ENCODE results near the gene RAB3C. TPM values are rescaled to one million over a fixed set of nuclear protein-coding genes. Genes with fewer than 3 reads are reported as not detected.

Gene RAB3C
- total and polyA plus RNA-seq, 12 donors = 0.09 to 22.0 (median 6.1) TPM

DNA sequence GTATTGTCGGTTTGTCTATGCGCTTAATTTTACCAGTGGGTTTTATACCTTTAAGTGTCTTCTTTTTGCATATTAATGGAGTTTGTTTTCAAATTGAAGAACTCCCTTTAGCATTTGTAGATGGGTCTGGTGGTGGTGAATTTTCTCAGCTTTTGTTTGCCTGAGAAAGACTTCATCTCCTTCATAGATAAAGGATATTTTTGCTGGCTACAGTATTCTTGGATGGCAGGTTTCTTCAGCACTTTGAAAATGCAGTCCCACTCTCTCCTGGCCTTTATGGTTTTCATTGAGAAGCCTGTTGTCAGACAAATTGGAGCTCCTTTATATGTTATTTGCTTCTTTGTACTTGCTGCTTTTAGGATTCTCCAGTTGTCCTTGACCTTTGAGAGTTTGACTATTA, 142.1 kb downstream of the RAB3C start:
- intact Hi-C loops (cut with DNase I) = no loop called here
- 92 to 99% (median 97%) methylated on average over 2 of the region's 2 CpGs for WGBS, 4 donors
- no peak for DNase-seq
- Histone ChIP-seq H3K36me3 (replicated peaks in 1 of 2) (no peaks in the 10 kb centered on the region), H3K27ac (no peak overlapping the region), H3K9me3 (replicated peaks in 1 of 3) (no peaks in the 10 kb centered on the region), H3K4me1 (replicated peaks in 1 of 2) (no peaks in the 10 kb centered on the region), H3K4me3 (no peak overlapping the region), H3K27me3 (no peaks in the 10 kb centered on the region)
- TF ChIP-seq, protein P1, sequence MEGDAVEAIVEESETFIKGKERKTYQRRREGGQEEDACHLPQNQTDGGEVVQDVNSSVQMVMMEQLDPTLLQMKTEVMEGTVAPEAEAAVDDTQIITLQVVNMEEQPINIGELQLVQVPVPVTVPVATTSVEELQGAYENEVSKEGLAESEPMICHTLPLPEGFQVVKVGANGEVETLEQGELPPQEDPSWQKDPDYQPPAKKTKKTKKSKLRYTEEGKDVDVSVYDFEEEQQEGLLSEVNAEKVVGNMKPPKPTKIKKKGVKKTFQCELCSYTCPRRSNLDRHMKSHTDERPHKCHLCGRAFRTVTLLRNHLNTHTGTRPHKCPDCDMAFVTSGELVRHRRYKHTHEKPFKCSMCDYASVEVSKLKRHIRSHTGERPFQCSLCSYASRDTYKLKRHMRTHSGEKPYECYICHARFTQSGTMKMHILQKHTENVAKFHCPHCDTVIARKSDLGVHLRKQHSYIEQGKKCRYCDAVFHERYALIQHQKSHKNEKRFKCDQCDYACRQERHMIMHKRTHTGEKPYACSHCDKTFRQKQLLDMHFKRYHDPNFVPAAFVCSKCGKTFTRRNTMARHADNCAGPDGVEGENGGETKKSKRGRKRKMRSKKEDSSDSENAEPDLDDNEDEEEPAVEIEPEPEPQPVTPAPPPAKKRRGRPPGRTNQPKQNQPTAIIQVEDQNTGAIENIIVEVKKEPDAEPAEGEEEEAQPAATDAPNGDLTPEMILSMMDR (IDR thresholded peaks at IDR 0.05) = no peak
- TF ChIP-seq POLR2A (IDR thresholded peaks at IDR 0.05) = no peak

DNA sequence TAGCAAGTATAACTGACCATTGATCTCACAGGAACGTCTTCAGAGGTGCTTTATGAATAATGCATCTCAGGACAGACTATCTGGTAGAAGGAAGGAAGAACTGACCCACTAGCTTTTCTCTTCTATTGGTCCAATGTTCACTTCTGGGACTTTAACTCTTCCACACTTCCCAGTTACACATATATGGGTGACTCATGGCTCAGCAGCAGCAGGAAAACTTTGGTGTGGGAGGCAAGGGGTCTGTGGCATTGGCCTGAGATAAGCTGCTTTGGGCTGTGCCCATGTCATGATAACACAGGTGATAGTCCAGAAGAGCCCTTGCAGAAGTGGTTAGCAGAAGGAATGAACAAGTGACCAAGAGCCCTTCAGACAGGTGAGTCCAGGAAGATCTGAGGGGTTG, 148.8 kb downstream of the RAB3C start:
- Histone ChIP-seq H3K27ac (no peak overlapping the region), H3K36me3 (replicated peaks in 1 of 2) (no peaks in the 10 kb centered on the region), H3K9me3 (replicated peaks in 1 of 3) (no peaks in the 10 kb centered on the region), H3K4me3 (no peak overlapping the region), H3K4me1 (replicated peaks in 1 of 2) (no peaks in the 10 kb centered on the region), H3K27me3 (no peaks in the 10 kb centered on the region)
- no peak for TF ChIP-seq POLR2A (IDR thresholded peaks at IDR 0.05)
- TF ChIP-seq, protein P1 (IDR thresholded peaks at IDR 0.05) = no peak
- 76 to 85% (median 81%) methylated on average over 1 of the region's 1 CpG for WGBS, 4 donors
- intact Hi-C loops (cut with DNase I) = no loop called here
- DNase-seq = no peak

DNA sequence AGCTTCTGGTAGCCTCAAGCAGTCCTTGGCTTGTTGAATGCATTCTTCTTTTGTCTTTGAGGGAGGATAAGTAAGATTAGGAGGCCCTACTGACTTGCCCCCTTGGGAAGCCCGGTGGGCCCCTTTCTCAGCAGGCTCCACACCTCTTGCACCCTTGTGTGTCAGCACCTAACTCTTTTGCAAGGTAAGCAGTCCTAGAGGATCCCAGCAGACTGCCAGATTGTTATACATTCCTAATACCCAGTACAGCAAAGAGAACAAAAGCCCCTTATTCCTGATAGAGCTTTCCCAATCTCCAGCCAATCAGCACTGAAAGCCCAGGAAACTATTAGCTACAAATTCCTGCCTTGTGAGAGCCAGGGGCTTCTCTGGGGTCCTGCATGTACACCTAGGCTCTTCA, 152.8 kb downstream of the RAB3C start:
- DNase-seq = no peak
- no peaks in the 10 kb centered on the region for H3K4me1 ChIP-seq (replicated peaks in 1 of 2)
- intact Hi-C loops (cut with DNase I) = no loop called here
- WGBS, 4 donors = 80 to 85% (median 84%) methylated on average over 1 of the region's 1 CpG
- H3K27ac ChIP-seq = no peak overlapping the region
- H3K27me3 ChIP-seq = no peaks in the 10 kb centered on the region
- TF ChIP-seq, protein P1 (IDR thresholded peaks at IDR 0.05) = no peak
- no peak for TF ChIP-seq POLR2A (IDR thresholded peaks at IDR 0.05)
- no peak overlapping the region for H3K4me3 ChIP-seq
- H3K36me3 ChIP-seq (replicated peaks in 1 of 2) = no peaks in the 10 kb centered on the region
- no peaks in the 10 kb centered on the region for H3K9me3 ChIP-seq (replicated peaks in 1 of 3)

DNA sequence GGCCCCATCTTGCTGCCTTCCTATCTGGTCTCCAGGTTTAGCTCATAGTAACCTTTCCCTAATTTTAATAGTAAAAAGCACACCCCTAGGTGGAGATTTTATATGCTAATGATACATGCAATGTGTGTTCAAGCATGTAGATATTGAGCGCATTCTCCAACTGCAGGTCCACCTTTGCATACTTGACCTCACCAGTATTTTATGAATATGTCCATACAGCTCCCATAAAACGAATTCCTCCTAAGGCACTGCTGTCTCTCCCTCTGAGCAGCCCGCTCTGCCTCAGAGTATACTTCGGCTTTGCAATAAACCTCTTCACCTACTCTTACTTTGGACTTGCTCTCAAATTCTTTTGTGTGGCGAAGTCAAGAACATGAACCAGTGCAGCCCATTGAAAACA, 153.3 kb downstream of the RAB3C start:
- Histone ChIP-seq H3K36me3 (replicated peaks in 1 of 2) (no peaks in the 10 kb centered on the region), H3K4me3 (no peak overlapping the region), H3K4me1 (replicated peaks in 1 of 2) (no peaks in the 10 kb centered on the region), H3K27ac (no peak overlapping the region), H3K27me3 (no peaks in the 10 kb centered on the region), H3K9me3 (replicated peaks in 1 of 3) (no peaks in the 10 kb centered on the region)
- 87 to 93% (median 89%) methylated on average over 5 of the region's 5 CpGs for WGBS, 4 donors
- TF ChIP-seq POLR2A (IDR thresholded peaks at IDR 0.05) = no peak
- TF ChIP-seq, protein P1 (IDR thresholded peaks at IDR 0.05) = no peak
- no peak for DNase-seq
- intact Hi-C loops (cut with DNase I) = no loop called here
